OCI-LY3 (cell line): ENCODE data around the gene MAPKAP1.

Experiments used
- H2AFZ ChIP-seq: fragments of 200-600, 300-600 bp; shearing (Covaris generic); 2 replicates; pipeline ENCODE4 v1.6.0; 2014; ENCODE audit warnings: antibody characterized with exemption, low read depth, low read length
- H3K27ac ChIP-seq: fragments of 200-600, 300-600 bp; sonication (generic); 2 replicates; pipeline ENCODE4 v1.5.1; 2014; ENCODE audit warnings: mild to moderate bottlenecking, low read length, moderate library complexity, mixed read lengths
- H3K27me3 ChIP-seq: fragments of 200-600, 300-600 bp; sonication (generic); 2 replicates; pipeline ENCODE4 v1.6.1; 2014; ENCODE audit warnings: low read depth, low read length, mixed read lengths
- H3K36me3 ChIP-seq: fragments of 200-600, 300-600 bp; sonication (generic); replicated peaks from 2 replicates; pipeline ENCODE3; 2014; ENCODE audit warnings: low read depth, low read length, mixed read lengths
- H3K4me1 ChIP-seq: fragments of 300-600, 200-600 bp; sonication (generic); 2 replicates; pipeline ENCODE4 v1.6.1; 2014; ENCODE audit warnings: low read length, mixed read lengths
- H3K4me2 ChIP-seq: fragments of 200-600, 300-600 bp; sonication (generic); 2 replicates; pipeline ENCODE4 v1.6.1; 2014; ENCODE audit warnings: low read length, mixed read lengths
- H3K4me3 ChIP-seq: fragments of 300-600, 200-600 bp; sonication (generic); 2 replicates; pipeline ENCODE4 v1.5.1; 2014; ENCODE audit warnings: antibody characterized with exemption, mild to moderate bottlenecking, low read length, moderate library complexity
- H3K79me2 ChIP-seq: fragments of 300-600, 200-600 bp; shearing (Covaris generic); 2 replicates; pipeline ENCODE4 v1.6.1; 2014; ENCODE audit warnings: mild to moderate bottlenecking, low read length, mixed read lengths
- H3K9ac ChIP-seq: fragments of 300-600, 200-600 bp; shearing (Covaris generic); 2 replicates; pipeline ENCODE4 v1.6.0; 2014; ENCODE audit warnings: mild to moderate bottlenecking, low read length, moderate library complexity
- H3K9me3 ChIP-seq: fragments of 200-600, 300-600 bp; shearing (Covaris generic); 2 replicates; pipeline ENCODE4 v1.6.1; 2014; ENCODE audit warnings: low read length, mixed read lengths; ENCODE audit not compliant: insufficient read depth
- H4K20me1 ChIP-seq: fragments of 200-600, 300-600 bp; sonication (generic); 2 replicates; pipeline ENCODE4 v1.6.1; 2016; ENCODE audit warnings: low read length, mixed read lengths; ENCODE audit not compliant: insufficient read depth
- CTCF ChIP-seq: fragments of 200-600, 300-600 bp; sonication (generic); IDR thresholded peaks from 2 replicates; pipeline ENCODE4 v1.5.1; 2014; ENCODE audit warnings: antibody characterized with exemption, low read length, low read depth
- EZH2phosphoT487 ChIP-seq: fragments of 200-600 bp; shearing (Covaris generic); IDR thresholded peaks from 2 replicates; pipeline ENCODE4 v1.6.1; 2018; ENCODE audit warnings: antibody characterized with exemption, mixed run types, low read depth

The MAPKAP1 gene

DNA sequence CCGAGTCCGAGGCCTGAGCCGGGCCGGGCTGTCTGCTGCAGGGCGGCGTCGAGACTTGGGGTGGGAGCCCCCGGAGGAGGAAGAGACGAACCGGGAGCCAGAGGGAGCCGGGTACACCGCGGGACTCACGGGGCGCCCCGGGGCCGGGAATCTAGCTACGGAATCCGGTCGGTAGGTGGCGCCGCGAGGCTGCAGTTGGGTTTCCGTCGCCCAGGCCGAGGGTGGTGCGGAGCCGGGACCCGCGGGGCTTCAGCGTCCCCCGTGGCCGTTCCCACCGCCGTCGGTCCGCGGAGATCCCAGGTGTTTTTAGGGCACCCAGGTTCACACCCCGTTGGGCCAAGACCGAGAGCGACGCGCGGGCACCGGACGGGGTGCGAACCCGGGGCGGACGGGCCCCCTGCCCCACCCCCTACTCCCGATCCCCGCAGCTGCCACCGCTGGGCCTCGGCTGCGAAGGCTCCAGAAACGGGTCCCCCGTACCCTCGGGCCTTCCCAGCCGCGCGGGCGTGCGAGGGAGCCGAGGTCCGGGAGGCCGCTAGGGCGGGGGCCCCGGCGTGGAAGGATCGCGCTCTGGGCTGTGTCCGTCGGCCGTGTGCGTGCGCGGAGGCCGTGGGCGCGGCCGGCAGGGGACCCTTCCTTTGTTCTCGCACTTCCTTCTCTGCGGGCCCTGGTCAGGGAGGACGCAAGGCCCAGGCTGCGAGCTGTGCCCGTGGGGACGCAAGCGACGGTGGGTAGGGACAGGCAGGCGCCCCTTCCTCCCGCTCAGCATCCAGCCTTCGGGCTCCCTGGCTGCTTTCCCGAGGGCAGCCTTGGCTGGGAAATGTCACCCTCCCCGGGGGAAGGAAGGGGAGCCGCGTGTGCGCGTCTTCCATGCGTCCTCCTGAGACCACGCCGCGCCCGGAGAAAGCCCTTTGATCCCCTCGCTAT, 298.8 kb downstream of the MAPKAP1 start:
- Histone ChIP-seq H2AFZ (peak overlapping the region; percentile 93), H3K4me1 (peaks cover 20% of the 10 kb centered on the region), H3K36me3 (no peaks in the 10 kb centered on the region), H3K27me3 (no peaks in the 10 kb centered on the region), H3K4me3 (peak overlapping the region; percentile 96), H4K20me1 (no peaks in the 10 kb centered on the region), H3K4me2 (peak overlapping the region; percentile 88), H3K9ac (peak overlapping the region; percentile 62), H3K79me2 (peaks cover 9% of the 10 kb centered on the region; the same call in 1 of the 2 replicates), H3K9me3 (no peaks in the 10 kb centered on the region), H3K27ac (no peak overlapping the region; the same call in 1 of the 2 replicates)
- no peak for TF ChIP-seq EZH2phosphoT487
- TF ChIP-seq CTCF, result peak; percentile 76

DNA sequence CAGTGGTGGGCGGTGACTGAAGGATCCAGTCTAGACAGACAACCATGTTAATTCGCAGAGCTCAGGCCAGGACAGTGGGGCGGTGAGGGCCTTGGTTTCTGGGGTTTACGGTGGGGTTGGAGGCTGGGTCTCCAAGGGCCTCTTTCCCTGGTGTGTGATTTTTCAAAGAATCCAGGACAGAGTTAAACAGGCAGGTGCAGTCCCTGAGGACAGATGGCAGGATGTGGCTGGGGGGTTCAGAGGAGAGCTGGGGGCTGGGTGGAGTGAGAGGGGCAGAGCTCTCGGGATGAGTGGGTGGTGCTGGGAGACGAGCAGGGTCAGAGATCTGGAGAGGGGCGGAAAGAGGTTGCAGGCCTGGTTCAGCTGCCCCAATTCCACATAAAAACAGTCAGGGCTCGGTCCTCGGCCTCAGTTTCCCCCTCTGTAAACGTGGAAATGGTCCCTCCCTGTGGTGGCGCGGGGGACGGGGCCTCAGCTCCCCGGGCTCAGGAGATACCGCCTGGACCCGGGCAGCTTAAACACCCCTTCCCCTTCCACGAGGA, 299.5 kb downstream of the MAPKAP1 start:
- Histone ChIP-seq H3K4me1 (peaks cover 20% of the 10 kb centered on the region), H2AFZ (peak overlapping the region; percentile 93)

GRCh38 chr9:125406810-125407087, 300.3 kb downstream of the MAPKAP1 start:
- peaks cover 9% of the 10 kb centered on the region; the same call in 1 of the 2 replicates for H3K79me2 ChIP-seq
- no peaks in the 10 kb centered on the region for H4K20me1 ChIP-seq
- H3K4me2 ChIP-seq, result no peak overlapping the region
- no peak overlapping the region for H3K4me3 ChIP-seq
- H3K9me3 ChIP-seq, result no peaks in the 10 kb centered on the region
- no peaks in the 10 kb centered on the region for H3K27me3 ChIP-seq
- no peak overlapping the region for H3K27ac ChIP-seq
- no peak overlapping the region for H2AFZ ChIP-seq
- H3K4me1 ChIP-seq, result peaks cover 20% of the 10 kb centered on the region
- H3K9ac ChIP-seq, result no peak overlapping the region
- no peaks in the 10 kb centered on the region for H3K36me3 ChIP-seq
- TF ChIP-seq EZH2phosphoT487, result no peak

More for the DNA sequence above, 299.5 kb downstream of the MAPKAP1 start:
- Histone ChIP-seq H4K20me1 (no peaks in the 10 kb centered on the region), H3K4me2 (peak overlapping the region; percentile 88), H3K9ac (peak overlapping the region; percentile 62), H3K36me3 (no peaks in the 10 kb centered on the region), H3K27me3 (no peaks in the 10 kb centered on the region), H3K79me2 (peaks cover 9% of the 10 kb centered on the region; the same call in 1 of the 2 replicates), H3K9me3 (no peaks in the 10 kb centered on the region), H3K27ac (no peak overlapping the region), H3K4me3 (peak overlapping the region; percentile 96)
- TF ChIP-seq EZH2phosphoT487 (no peak), CTCF (no peak)

DNA sequence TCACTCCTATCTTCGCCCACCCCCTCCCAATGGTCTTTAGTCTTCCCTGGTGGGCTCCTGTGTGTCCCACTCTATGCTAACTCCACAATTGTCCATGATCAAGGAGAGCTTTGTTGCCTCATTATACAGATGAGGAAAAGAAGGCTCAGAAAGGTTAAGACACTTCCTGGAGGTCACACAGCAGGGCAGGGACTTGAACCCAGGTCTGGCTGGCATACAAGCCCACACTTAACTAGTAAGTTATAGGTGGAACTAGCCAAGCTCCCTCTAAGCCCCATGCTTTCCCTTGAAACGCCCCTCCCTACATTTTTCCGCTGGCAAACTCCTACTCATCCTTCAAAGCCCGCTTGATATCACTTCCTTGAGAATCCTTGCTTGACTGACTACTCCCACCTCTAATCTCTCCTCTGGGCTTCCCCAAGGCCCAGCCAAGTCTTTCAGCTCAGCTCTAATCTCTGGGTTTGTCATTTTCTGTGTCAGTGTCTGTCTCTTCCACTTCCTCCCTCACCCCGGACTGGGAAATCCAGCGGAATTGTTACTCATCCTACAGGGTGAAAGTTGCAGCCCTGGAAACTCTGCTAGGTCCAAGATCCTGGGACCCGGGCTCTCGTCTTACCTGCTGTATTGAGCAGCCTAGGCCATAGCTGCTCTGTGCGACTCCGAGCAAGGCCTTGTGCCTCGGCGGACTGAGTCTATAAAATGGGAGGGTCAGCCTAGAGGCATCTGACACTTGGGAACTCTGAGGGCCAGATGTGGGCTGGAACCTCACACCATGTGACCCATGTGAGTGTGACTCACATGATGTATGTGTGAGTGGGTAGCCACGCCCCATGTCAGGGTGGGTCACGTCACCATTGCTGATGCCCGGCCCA, 300.8 kb downstream of the MAPKAP1 start:
- no peak overlapping the region for H3K4me2 ChIP-seq
- H3K36me3 ChIP-seq, result no peaks in the 10 kb centered on the region
- H3K4me3 ChIP-seq, result no peak overlapping the region
- H2AFZ ChIP-seq, result no peak overlapping the region
- no peak overlapping the region for H3K9ac ChIP-seq
- H3K79me2 ChIP-seq, result peaks cover 8% of the 10 kb centered on the region; the same call in 1 of the 2 replicates
- H3K9me3 ChIP-seq, result no peaks in the 10 kb centered on the region
- H4K20me1 ChIP-seq, result no peaks in the 10 kb centered on the region
- no peaks in the 10 kb centered on the region for H3K27me3 ChIP-seq
- H3K4me1 ChIP-seq, result peaks cover 17% of the 10 kb centered on the region
- H3K27ac ChIP-seq, result no peak overlapping the region
- TF ChIP-seq EZH2phosphoT487 (no peak), CTCF (no peak)
